B cell (primary cell): ENCODE results near the gene MDC1. TPM values are rescaled to one million over a fixed set of nuclear protein-coding genes. Genes with fewer than 3 reads are reported as not detected.

Source experiments
- ATAC-seq: fragments of 200-7000 bp; cut with Tn5 transposase; one replicate; pipeline ENCODE4 v1.10.0; 2021; ENCODE audit warnings: low read depth, mild to moderate bottlenecking, moderate number of reproducible peaks, moderate library complexity
- CTCF ChIA-PET: fragments of 350-600 bp; sonication (Branson Sonifier 250); formaldehyde crosslinking; loops from one replicate; lab custom pipeline; 2021; ENCODE audit warnings: antibody characterized with exemption, inconsistent platforms; lab: Charles Lee
- POLR2A ChIA-PET: fragments of 350-600 bp; sonication (Branson Sonifier 250); formaldehyde crosslinking; loops from one replicate; lab custom pipeline; 2021; ENCODE audit warnings: antibody characterized with exemption; lab: Charles Lee
- DNase-seq: peaks from one replicate; pipeline ENCODE4 v3.0.0; 2013
- H2AFZ ChIP-seq: 2 replicates; pipeline ENCODE4 v1.6.1; 2012; ENCODE audit warnings: mild to moderate bottlenecking, low read depth, low read length; ENCODE audit not compliant: insufficient read depth, poor library complexity, severe bottlenecking
- H3K27ac ChIP-seq, 2 donors: 1 replicate in 1 of 2; 2 replicates in 1 of 2; pipeline ENCODE4 v1.5.1; 2012 to 2013; ENCODE audit warnings: low read length in 2 of 2, mild to moderate bottlenecking in 2 of 2, moderate library complexity in 1 of 2
- H3K27me3 ChIP-seq, 4 experiments: fragments of 200-600 bp in 1 of 4; sonication (generic) in 1 of 4; replicated peaks in 1 of 4; 1 replicate in 2 of 4; 2 replicates in 2 of 4; pipeline versions ENCODE4 v1.6.1 to v1.7.0; 2013 to 2016; ENCODE audit warnings: low read length in 3 of 4, mild to moderate bottlenecking in 2 of 4, mixed read lengths in 1 of 4, moderate library complexity in 1 of 4; ENCODE audit not compliant: insufficient read depth in 4 of 4, control insufficient read depth in 3 of 4; ENCODE audit errors: control extremely low read depth in 1 of 4
- H3K36me3 ChIP-seq, 2 experiments: replicated peaks in 1 of 2; 1 replicate in 1 of 2; 2 replicates in 1 of 2; pipeline versions ENCODE4 v1.6.1 to v1.7.1; 2013; ENCODE audit warnings: low read length in 1 of 2; ENCODE audit not compliant: insufficient read depth in 2 of 2, control insufficient read depth in 1 of 2; ENCODE audit errors: control extremely low read depth in 1 of 2, extremely low read depth in 1 of 2
- H3K4me1 ChIP-seq, 2 donors: fragments of 200-600 bp in 1 of 2; sonication (generic) in 1 of 2; 1 replicate in 1 of 2; 2 replicates in 1 of 2; pipeline versions ENCODE4 v1.5.1 to v1.6.1; 2013 to 2017; ENCODE audit warnings: low read length in 2 of 2; ENCODE audit not compliant: control insufficient read depth in 2 of 2, insufficient read depth in 2 of 2
- H3K4me2 ChIP-seq: replicated peaks from 2 replicates; pipeline ENCODE3; 2012; ENCODE audit warnings: mild to moderate bottlenecking, low read depth, low read length; ENCODE audit not compliant: poor library complexity, severe bottlenecking
- H3K4me3 ChIP-seq, 5 experiments: fragments of 200-600 bp in 1 of 5; sonication (generic) in 1 of 5; 1 replicate in 3 of 5; 2 replicates in 2 of 5; pipeline versions ENCODE4 v1.5.1 to v1.7.0; 2011 to 2016; ENCODE audit warnings: low read length in 4 of 5, mild to moderate bottlenecking in 4 of 5, low read depth in 2 of 5, control low read depth in 1 of 5, moderate library complexity in 1 of 5; ENCODE audit not compliant: insufficient read depth in 1 of 5; ENCODE audit errors: control extremely low read depth in 1 of 5, extremely low read depth in 1 of 5
- H3K79me2 ChIP-seq: fragments of 200-600 bp; sonication (generic); one replicate; pipeline ENCODE4 v1.6.0; 2016; ENCODE audit warnings: low read length; ENCODE audit not compliant: control insufficient read depth, insufficient read depth
- H3K9ac ChIP-seq: fragments of 200-600 bp; sonication (generic); 2 replicates; pipeline ENCODE4 v1.6.1; 2017; ENCODE audit warnings: mild to moderate bottlenecking, low read length, moderate library complexity
- H3K9me3 ChIP-seq, 3 donors: one replicate each; pipeline versions ENCODE4 v1.6.1 to v1.7.1; 2013; ENCODE audit warnings: low read length in 2 of 3; ENCODE audit not compliant: control insufficient read depth in 2 of 3, insufficient read depth in 1 of 3; ENCODE audit errors: control extremely low read depth in 1 of 3
- H4K20me1 ChIP-seq: 2 replicates; pipeline ENCODE4 v1.6.0; 2012; ENCODE audit warnings: mild to moderate bottlenecking, low read length; ENCODE audit not compliant: insufficient read depth, control insufficient read depth, poor library complexity, severe bottlenecking
- H3K27ac Mint-ChIP-seq: one replicate; pipeline ENCODE4 v1.8.0; 2021; ENCODE audit warnings: mixed read lengths
- H3K27me3 Mint-ChIP-seq: one replicate; pipeline ENCODE4 v1.8.0; 2021; ENCODE audit warnings: mixed read lengths
- H3K4me1 Mint-ChIP-seq: one replicate; pipeline ENCODE4 v1.8.0; 2021; ENCODE audit warnings: mixed read lengths
- H3K4me3 Mint-ChIP-seq: one replicate; pipeline ENCODE4 v1.8.0; 2021; ENCODE audit warnings: mixed read lengths
- H3K9me3 Mint-ChIP-seq: one replicate; pipeline ENCODE4 v1.8.0; 2022; ENCODE audit warnings: mixed read lengths; ENCODE audit not compliant: insufficient read depth
- CTCF ChIP-seq: fragments of 200-600 bp; IDR thresholded peaks from one replicate; pipeline ENCODE4 v1.8.0; 2022; ENCODE audit warnings: antibody characterized with exemption, mild to moderate bottlenecking
- EZH2 ChIP-seq: IDR thresholded peaks from 2 replicates; pipeline ENCODE4 v1.6.1; 2012; ENCODE audit warnings: borderline replicate concordance, low read depth, mild to moderate bottlenecking, moderate library complexity, low read length; ENCODE audit not compliant: insufficient read depth, poor library complexity, severe bottlenecking
- WGBS: methylation state at CpG from one replicate; pipeline ENCODE4 v1.1.5; 2013; ENCODE audit warnings: missing lambda C conversion rate; ENCODE audit not compliant: insufficient coverage; 5-methylcytosine and 5-hydroxymethylcytosine counted together
- intact Hi-C: fragments of 100-400 bp; cut with micrococcal nuclease; formaldehyde crosslinking; loops from one replicate; pipeline ENCODE4 v1.10.0; 2022
- polyA plus RNA-seq: library from polyadenylated mRNA; depleted of rRNA; stranded (reverse); fragments of >200 nt; gene quantifications from 2 replicates; pipeline ENCODE4 v1.2.3, GENCODE V29; 2012
- total RNA-seq, 2 donors: library from RNA; stranded (reverse); fragments of 120-200 nt in 1 of 2; gene quantifications; 1 replicate in 1 of 2; 2 replicates in 1 of 2; pipeline versions ENCODE4 v1.2.3 to v1.2.4, GENCODE V29; 2013 to 2022

The MDC1 gene
- total and polyA plus RNA-seq, 2 donors (not counting 1 experiment from before 2014, with no cell fraction given): 24.9 to 87.4 TPM

GRCh38 chr6:30741063-30741779 lies 24.1 kb upstream of the MDC1 start:
- no peak for ATAC-seq
- no peaks in the 10 kb centered on the region for H4K20me1 ChIP-seq
- no peak for TF ChIP-seq EZH2
- TF ChIP-seq CTCF: no peak
- ChIA-PET CTCF (interaction anchor here (0.7 to 4.4 kb wide), 7 partner anchors 11 to 196 kb away, joined by 3 to 23 read pairs (median 5); no protein-coding TSS in a partner anchor), POLR2A (interaction anchor here (0.9 to 1.2 kb wide), 2 partner anchors 19 to 245 kb away, joined by 3 read pairs; no protein-coding TSS in a partner anchor)
- peaks cover 0 to 9% of the 10 kb centered on the region in 2 experiments for H3K36me3 ChIP-seq
- intact Hi-C loops: loop anchor here (5.0 to 10.0 kb wide), 3 partner anchors 54 to 171 kb away; partner anchors contain the start of genes ABCF1 and VARS2
- H3K4me3 Mint-ChIP-seq: peak overlapping the region; percentile 87
- peaks cover 58% of the 10 kb centered on the region for H3K4me1 Mint-ChIP-seq
- peaks cover 30 to 48% of the 10 kb centered on the region in 2 donors for H3K4me1 ChIP-seq
- peak overlapping the region; percentile 77 for H3K27ac Mint-ChIP-seq
- H2AFZ ChIP-seq: peak overlapping the region; percentile 80
- H3K27me3 Mint-ChIP-seq: no peaks in the 10 kb centered on the region
- 93% methylated on average over 6 of the region's 8 CpGs for WGBS
- peak overlapping the region in 2 of 5 experiments; percentile 76 to 82 for H3K4me3 ChIP-seq
- H3K9me3 Mint-ChIP-seq: no peaks in the 10 kb centered on the region
- no peaks in the 10 kb centered on the region for H3K27me3 ChIP-seq
- H3K79me2 ChIP-seq: peaks cover 4% of the 10 kb centered on the region
- H3K27ac ChIP-seq: no peak overlapping the region
- H3K9ac ChIP-seq: no peak overlapping the region
- H3K4me2 ChIP-seq: peak overlapping the region; percentile 92
- no peaks in the 10 kb centered on the region for H3K9me3 ChIP-seq
- DNase-seq: no peak

- Histone ChIP-seq H2AFZ (no peak overlapping the region), H3K4me1 (peaks cover 38 to 55% of the 10 kb centered on the region in 2 donors), H3K4me3 (no peak overlapping the region), H3K9me3 (no peaks in the 10 kb centered on the region), H3K27me3 (no peaks in the 10 kb centered on the region), H4K20me1 (no peaks in the 10 kb centered on the region), H3K36me3 (peaks cover 0 to 9% of the 10 kb centered on the region in 2 experiments), H3K9ac (no peak overlapping the region), H3K27ac (no peak overlapping the region), H3K4me2 (no peak overlapping the region), H3K79me2 (peaks cover 4% of the 10 kb centered on the region)
- no peak for TF ChIP-seq CTCF
- no peak for TF ChIP-seq EZH2
- WGBS: 100% methylated on average over 1 of the region's 2 CpGs
- POLR2A ChIA-PET: no interaction called here
- Mint-ChIP-seq H3K4me1 (peaks cover 65% of the 10 kb centered on the region), H3K9me3 (no peaks in the 10 kb centered on the region), H3K27me3 (no peaks in the 10 kb centered on the region), H3K27ac (peak overlapping the region; percentile 13), H3K4me3 (peak overlapping the region; percentile 41)
- ATAC-seq (no peak), DNase-seq (no peak)
- CTCF ChIA-PET: interaction anchor here (0.7 to 4.4 kb wide), 7 partner anchors 10 to 290 kb away, joined by 3 to 23 read pairs (median 5); no protein-coding TSS in a partner anchor
- intact Hi-C loops: loop anchor here (5.0 to 10.0 kb wide), 3 partner anchors 54 to 172 kb away; partner anchors contain the start of genes ABCF1 and VARS2
These were observed 23.4 kb upstream of the MDC1 start for GRCh38 chr6:30740540-30740870.
